ENCODE data around the gene DNAJC4. TPM values are rescaled to one million over a fixed set of nuclear protein-coding genes. Genes with fewer than 3 reads are reported as not detected.
A peak's percentile ranks its signal among the peaks of the same experiment; 100 is the strongest.

The DNAJC4 gene
- total and polyA plus RNA-seq, 11 donors = 31.2 to 123 (median 47.2) TPM

DNA sequence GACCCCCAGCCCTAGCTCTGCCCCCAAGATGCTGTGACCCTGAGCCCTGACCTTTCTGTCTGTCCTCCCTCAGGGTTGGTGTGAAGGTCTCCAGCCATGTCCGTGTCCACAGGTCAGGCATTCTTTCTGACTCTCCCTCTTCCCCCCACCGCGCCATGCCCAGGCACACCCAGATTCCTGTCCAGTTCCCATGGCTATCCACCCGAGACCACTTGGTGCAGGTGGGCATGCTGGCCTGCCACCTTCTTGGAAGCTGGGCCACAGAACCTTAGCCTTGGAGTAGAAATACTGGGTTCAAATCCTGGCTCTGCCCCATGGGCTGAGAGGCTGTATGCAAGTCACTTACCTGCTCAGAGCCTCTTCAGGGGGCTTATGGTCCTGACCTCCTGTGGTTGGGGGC lies 18.7 kb downstream of the DNAJC4 start:
- DNase-seq = no peak
- ATAC-seq = no peak
- Histone ChIP-seq H3K9me3 (no peaks in the 10 kb centered on the region), H3K4me1 (peaks cover 5 to 67% (median 41%) of the 10 kb centered on the region in 12 donors), H3K27me3 (no peaks in the 10 kb centered on the region), H3K27ac (no peak overlapping the region), H3K4me3 (no peak overlapping the region), H3K36me3 (peaks cover 0 to 4% (median under 1%) of the 10 kb centered on the region in 9 donors)
- TF ChIP-seq POLR2A (IDR thresholded peaks at IDR 0.05) = no peak
- TF ChIP-seq, protein P1, sequence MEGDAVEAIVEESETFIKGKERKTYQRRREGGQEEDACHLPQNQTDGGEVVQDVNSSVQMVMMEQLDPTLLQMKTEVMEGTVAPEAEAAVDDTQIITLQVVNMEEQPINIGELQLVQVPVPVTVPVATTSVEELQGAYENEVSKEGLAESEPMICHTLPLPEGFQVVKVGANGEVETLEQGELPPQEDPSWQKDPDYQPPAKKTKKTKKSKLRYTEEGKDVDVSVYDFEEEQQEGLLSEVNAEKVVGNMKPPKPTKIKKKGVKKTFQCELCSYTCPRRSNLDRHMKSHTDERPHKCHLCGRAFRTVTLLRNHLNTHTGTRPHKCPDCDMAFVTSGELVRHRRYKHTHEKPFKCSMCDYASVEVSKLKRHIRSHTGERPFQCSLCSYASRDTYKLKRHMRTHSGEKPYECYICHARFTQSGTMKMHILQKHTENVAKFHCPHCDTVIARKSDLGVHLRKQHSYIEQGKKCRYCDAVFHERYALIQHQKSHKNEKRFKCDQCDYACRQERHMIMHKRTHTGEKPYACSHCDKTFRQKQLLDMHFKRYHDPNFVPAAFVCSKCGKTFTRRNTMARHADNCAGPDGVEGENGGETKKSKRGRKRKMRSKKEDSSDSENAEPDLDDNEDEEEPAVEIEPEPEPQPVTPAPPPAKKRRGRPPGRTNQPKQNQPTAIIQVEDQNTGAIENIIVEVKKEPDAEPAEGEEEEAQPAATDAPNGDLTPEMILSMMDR (IDR thresholded peaks at IDR 0.05) = no peak
- 89 to 96% (median 96%) methylated on average over 4 of the region's 4 CpGs for WGBS, 4 donors
- intact Hi-C loops (cut with DNase I) = no loop called here

DNA sequence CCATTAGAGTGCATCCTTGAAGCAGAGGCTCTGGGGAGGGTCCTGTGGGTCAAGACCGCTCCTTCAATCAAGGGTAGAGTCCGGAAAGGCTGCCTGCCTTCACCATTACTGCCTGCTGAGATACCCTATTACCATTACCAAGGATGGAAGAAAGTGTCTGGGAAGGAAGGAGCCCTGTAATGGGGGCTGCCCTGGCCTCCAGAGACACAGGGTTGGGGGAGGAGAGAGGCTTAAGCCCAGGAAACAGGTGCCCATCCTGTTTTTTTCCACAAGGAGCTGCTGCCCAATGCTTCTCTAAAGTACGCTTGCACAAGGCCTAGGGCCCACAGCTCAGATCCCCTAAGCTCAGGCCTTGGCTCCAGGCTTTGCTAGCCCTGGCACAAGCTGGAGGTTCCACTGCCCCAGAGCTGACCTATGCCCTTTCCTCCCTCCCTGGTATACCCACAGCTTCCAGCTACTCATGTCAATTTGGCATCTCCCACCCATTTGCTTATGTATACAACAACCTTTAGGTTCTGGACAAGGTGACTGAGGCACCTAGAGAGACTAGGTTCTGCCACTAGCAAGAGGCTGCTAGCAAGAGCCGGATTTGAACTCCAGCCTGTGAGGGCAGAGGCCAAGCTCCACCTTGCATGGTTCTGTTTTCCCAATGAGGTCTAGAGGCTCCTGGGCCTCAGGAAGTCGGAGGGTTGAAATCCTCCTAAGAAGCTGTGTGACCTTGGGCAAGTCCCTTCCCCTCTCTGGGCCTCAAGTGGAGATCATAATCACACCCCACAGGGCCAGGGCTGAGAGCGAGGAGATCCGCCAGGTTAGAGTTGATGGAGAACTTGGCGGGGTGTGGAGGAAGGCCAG lies 19.4 kb downstream of the DNAJC4 start:
- Histone ChIP-seq H3K4me1 (peaks cover 5 to 69% (median 39%) of the 10 kb centered on the region in 12 donors), H3K36me3 (peaks cover 0 to 5% (median 4%) of the 10 kb centered on the region in 9 donors), H3K9me3 (no peaks in the 10 kb centered on the region), H3K27ac (no peak overlapping the region), H3K4me3 (no peak overlapping the region), H3K27me3 (no peaks in the 10 kb centered on the region)
- DNase-seq = no peak
- 89 to 95% (median 92%) methylated on average over 7 to 8 of the region's 8 CpGs for WGBS, 4 donors
- intact Hi-C loops (cut with DNase I) = loop anchor here in 4 of 10 donors (2.0 to 10.0 kb wide), 4 partner anchors 19 to 55 kb away; partner anchors contain the start of genes CATSPERZ (in 3 of the 4) and ESRRA (in 1 of the 4)
- TF ChIP-seq, protein P1 (IDR thresholded peaks at IDR 0.05) = no peak
- TF ChIP-seq POLR2A (IDR thresholded peaks at IDR 0.05) = no peak
- no peak for ATAC-seq

DNA sequence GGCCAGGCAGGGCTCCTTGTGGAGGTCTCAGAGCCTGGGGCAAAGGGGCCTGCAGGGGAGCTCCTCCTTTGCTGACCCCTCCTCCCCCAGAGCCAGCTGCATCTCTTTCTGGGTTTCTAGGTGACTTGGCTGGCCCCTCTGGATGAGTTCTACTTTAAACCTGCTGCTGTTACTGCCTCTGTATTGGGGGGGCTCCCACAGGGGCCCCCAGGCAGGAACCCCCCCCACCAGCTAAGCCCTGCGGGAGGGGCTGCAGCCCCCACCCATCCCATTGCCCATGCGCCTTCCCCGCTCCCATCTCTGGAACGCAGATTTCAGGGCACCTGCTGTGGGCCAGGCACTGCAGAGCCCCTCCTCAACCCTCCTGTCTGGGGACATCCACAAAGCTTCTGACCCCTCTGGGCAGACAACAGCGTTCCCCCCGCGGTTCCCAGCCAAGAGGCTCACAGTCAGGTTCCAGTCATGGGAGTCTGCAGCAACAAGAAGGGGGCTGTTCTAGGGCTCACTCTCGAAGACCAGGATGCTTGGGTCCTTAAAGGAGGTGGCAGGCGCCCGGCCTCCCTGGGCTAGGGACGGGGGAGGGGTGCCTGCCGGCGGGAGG lies 20.2 kb downstream of the DNAJC4 start:
- Histone ChIP-seq H3K9me3 (no peaks in the 10 kb centered on the region), H3K4me1 (peaks cover 5 to 62% (median 36%) of the 10 kb centered on the region in 12 donors), H3K27me3 (no peaks in the 10 kb centered on the region), H3K36me3 (peaks cover 0 to 12% (median 6%) of the 10 kb centered on the region in 9 donors), H3K4me3 (peak overlapping the region; percentile 20 to 100 (median 88)), H3K27ac (peak overlapping the region in 6 of 12 donors; percentile 10 to 92 (median 65))
- DNase-seq = no peak
- intact Hi-C loops (cut with DNase I) = loop anchor here in 4 of 10 donors (1.0 to 10.0 kb wide), 6 partner anchors 18 to 54 kb away; partner anchors contain the start of genes CATSPERZ (in 3 of the 4) and ESRRA (in 1 of the 4)
- ATAC-seq = no peak
- no peak for TF ChIP-seq POLR2A (IDR thresholded peaks at IDR 0.05)
- TF ChIP-seq, protein P1 (IDR thresholded peaks at IDR 0.05) = no peak
- 21 to 23% (median 23%) methylated on average over 13 of the region's 13 CpGs for WGBS, 4 donors

Measured in heart left ventricle (tissue), 16 donors.